GM23338 (cell line): Measurements from ENCODE around the gene FAM174C. TPM values are rescaled to one million over a fixed set of nuclear protein-coding genes. Genes with fewer than 3 reads are reported as not detected.
A peak's percentile ranks its signal among the peaks of the same experiment; 100 is the strongest.

Source experiments
- ATAC-seq: fragments of 200-7000 bp; cut with Tn5 transposase; 3 replicates; pipeline ENCODE4 v1.9.1; 2020
- DNase-seq: peaks from one replicate; pipeline ENCODE4 v3.0.0-alpha.2; 2015; ENCODE audit warnings: low spot score
- H2AFZ ChIP-seq: fragments of 200-600 bp; sonication (generic); 2 replicates; pipeline ENCODE4 v1.8.0; 2016; ENCODE audit warnings: antibody characterized with exemption, mild to moderate bottlenecking, moderate library complexity
- H3F3A ChIP-seq: fragments of 200-600 bp; sonication (generic); replicated peaks from 2 replicates; pipeline ENCODE4 v1.8.0; 2017; ENCODE audit warnings: antibody characterized with exemption, mixed run types, low read depth
- H3K27ac ChIP-seq: fragments of 200-600 bp; sonication (generic); 2 replicates; pipeline ENCODE4 v1.6.1; 2016; ENCODE audit warnings: low read depth
- H3K27me3 ChIP-seq: fragments of 200-600 bp; sonication (generic); 2 replicates; pipeline ENCODE4 v1.8.0; 2016; ENCODE audit warnings: mild to moderate bottlenecking, mixed run types, moderate library complexity; ENCODE audit not compliant: insufficient read depth
- H3K36me3 ChIP-seq: fragments of 200-600 bp; sonication (generic); 2 replicates; pipeline ENCODE4 v1.8.0; 2016; ENCODE audit warnings: mild to moderate bottlenecking; ENCODE audit not compliant: insufficient read depth
- H3K4me1 ChIP-seq: fragments of 200-600 bp; sonication (generic); 2 replicates; pipeline ENCODE4 v1.8.0; 2016; ENCODE audit warnings: mild to moderate bottlenecking, moderate library complexity; ENCODE audit not compliant: insufficient read depth
- H3K4me2 ChIP-seq: fragments of 200-600 bp; sonication (generic); 2 replicates; pipeline ENCODE4 v1.7.1; 2017; ENCODE audit warnings: mixed run types
- H3K4me3 ChIP-seq: fragments of 200-600 bp; sonication (generic); 2 replicates; pipeline ENCODE4 v1.6.1; 2016; ENCODE audit warnings: mixed run types
- H3K79me2 ChIP-seq: fragments of 200-600 bp; sonication (generic); replicated peaks from 2 replicates; pipeline ENCODE4 v1.8.0; 2017; ENCODE audit warnings: mild to moderate bottlenecking; ENCODE audit not compliant: insufficient read depth
- H3K9me2 ChIP-seq: fragments of 200-600 bp; sonication (generic); 2 replicates; pipeline ENCODE4 v1.8.0; 2017; ENCODE audit not compliant: insufficient read depth
- H4K20me1 ChIP-seq: fragments of 200-600 bp; sonication (generic); replicated peaks from 2 replicates; pipeline ENCODE4 v1.8.0; 2017; ENCODE audit warnings: mild to moderate bottlenecking; ENCODE audit not compliant: insufficient read depth
- H3K27ac Mint-ChIP-seq: 2 replicates; pipeline ENCODE4 v1.8.0; 2020; ENCODE audit warnings: inconsistent platforms, mild to moderate bottlenecking, moderate library complexity, mixed read lengths
- H3K27me3 Mint-ChIP-seq: 3 replicates; pipeline ENCODE4 v1.8.0; 2022; ENCODE audit warnings: low read depth, mild to moderate bottlenecking, moderate library complexity, mixed read lengths, inconsistent platforms; ENCODE audit not compliant: insufficient read depth, poor library complexity
- H3K36me3 Mint-ChIP-seq: 3 replicates; pipeline ENCODE4 v1.8.0; 2021; ENCODE audit warnings: low read depth, mild to moderate bottlenecking, inconsistent platforms, moderate library complexity, mixed read lengths
- H3K4me1 Mint-ChIP-seq: 3 replicates; pipeline ENCODE4 v1.8.0; 2020; ENCODE audit warnings: mild to moderate bottlenecking, inconsistent platforms, mixed read lengths
- H3K4me3 Mint-ChIP-seq: 3 replicates; pipeline ENCODE4 v1.8.0; 2021; ENCODE audit warnings: moderate library complexity, mild to moderate bottlenecking, inconsistent platforms, mixed read lengths
- H3K9me3 Mint-ChIP-seq: 3 replicates; pipeline ENCODE4 v1.8.0; 2020; ENCODE audit warnings: moderate library complexity, mild to moderate bottlenecking, inconsistent platforms, mixed read lengths
- CREB1 ChIP-seq: fragments of 250-450 bp; sonication (Bioruptor Pico); IDR thresholded peaks from 2 replicates; pipeline ENCODE4 v1.5.0; 2020; ENCODE audit warnings: low read depth, mild to moderate bottlenecking, moderate library complexity
- CTCF ChIP-seq, 2 experiments: fragments of 200-600 bp in 1 of 2; sonication (generic) in 1 of 2; conservative IDR thresholded peaks; 2 replicates each; pipeline versions ENCODE4 v1.5.1 to v1.6.1; 2016 to 2017; ENCODE audit warnings: antibody characterized with exemption in 2 of 2, low read depth in 2 of 2, mild to moderate bottlenecking in 2 of 2, moderate library complexity in 1 of 2
- EZH2 ChIP-seq: fragments of 200-600 bp; sonication (generic); IDR thresholded peaks from one replicate; pipeline ENCODE4 v1.8.0; 2017; ENCODE audit warnings: antibody characterized with exemption, mild to moderate bottlenecking, low read depth; ENCODE audit not compliant: unreplicated experiment
- JUNB ChIP-seq: IDR thresholded peaks from one replicate; pipeline ENCODE4 v1.6.1; 2016; ENCODE audit warnings: antibody characterized with exemption; ENCODE audit not compliant: unreplicated experiment
- NANOG ChIP-seq: IDR thresholded peaks from 2 replicates; pipeline ENCODE4 v1.6.1; 2016; ENCODE audit warnings: antibody characterized with exemption, borderline replicate concordance
- POLR2AphosphoS5 ChIP-seq: IDR thresholded peaks from 2 replicates; pipeline ENCODE4 v1.6.1; 2016; ENCODE audit warnings: antibody characterized with exemption, low read depth
- STAT1 ChIP-seq: IDR thresholded peaks from one replicate; pipeline ENCODE4 v1.6.1; 2016; ENCODE audit warnings: antibody characterized with exemption; ENCODE audit not compliant: unreplicated experiment
- polyA plus RNA-seq: library from polyadenylated mRNA; unstranded; fragments of >200 nt; fragmentation: Nextera tagmentation; extraction: Ambion mirVana; gene quantifications from 2 replicates; pipeline ENCODE4 v1.2.1, GENCODE V29; 2016
- total RNA-seq: library from RNA; depleted of rRNA; stranded (reverse); fragments of >200 nt; shearing (Covaris generic); gene quantifications from 2 replicates; pipeline ENCODE4 v1.2.3, GENCODE V29; 2014

Gene FAM174C
- total and polyA plus RNA-seq, 2 experiments from 2014 or later, result 60.4 to 68.0 TPM

- ATAC-seq, result peak; percentile 17
- H2AFZ ChIP-seq, result peak overlapping the region; percentile 32; the same call in 1 of the 2 replicates
- peaks cover 50% of the 10 kb centered on the region for H3K27me3 Mint-ChIP-seq
- H3K27ac Mint-ChIP-seq, result 0 out of 2 replicates have a peak overlapping the region, but pooled peaks have one; percentile 52
- TF ChIP-seq POLR2AphosphoS5 (peak; percentile 72), CREB1 (CRISPR knock-in tag) (no peak)
- peaks cover 49% of the 10 kb centered on the region for H3F3A ChIP-seq
- peaks cover 22% of the 10 kb centered on the region for H3K79me2 ChIP-seq
- H3K4me1 Mint-ChIP-seq, result peaks cover 59% of the 10 kb centered on the region
- peaks cover 10% of the 10 kb centered on the region; the same call in 1 of the 2 replicates for H3K27me3 ChIP-seq
- DNase-seq, result peak; percentile 88
- H3K9me3 Mint-ChIP-seq, result peaks cover 2% of the 10 kb centered on the region
- no peaks in the 10 kb centered on the region for H3K9me2 ChIP-seq
- H3K36me3 ChIP-seq, result peaks cover 11% of the 10 kb centered on the region
- H3K4me2 ChIP-seq, result peak overlapping the region; percentile 95
- peaks cover 54% of the 10 kb centered on the region for H3K4me1 ChIP-seq
- peaks cover 16% of the 10 kb centered on the region; the same call in 1 of the 2 replicates for H4K20me1 ChIP-seq
- H3K4me3 ChIP-seq, result peak overlapping the region; percentile 94
- no peak overlapping the region for H3K27ac ChIP-seq
- peak overlapping the region; percentile 64 for H3K4me3 Mint-ChIP-seq
- peaks cover 26% of the 10 kb centered on the region for H3K36me3 Mint-ChIP-seq
These were observed 9.0 kb upstream of the FAM174C start for GRCh38 chr19:1266129-1266915.

- no peak for TF ChIP-seq CREB1 (CRISPR knock-in tag)
- TF ChIP-seq CTCF (conservative IDR thresholded peaks at IDR 0.05; ENCODE audit: low read depth in 2 of 2), result peak; percentile 73 to 88
- peaks cover 49% of the 10 kb centered on the region for H3F3A ChIP-seq
- Mint-ChIP-seq H3K4me3 (peak overlapping the region; percentile 64), H3K4me1 (peaks cover 59% of the 10 kb centered on the region), H3K27me3 (peaks cover 49% of the 10 kb centered on the region), H3K9me3 (peaks cover 2% of the 10 kb centered on the region; the same call in 2 of the 3 replicates), H3K36me3 (peaks cover 33% of the 10 kb centered on the region), H3K27ac (no peak overlapping the region)
- ATAC-seq (peak; percentile 5), DNase-seq (peak; percentile 63)
- H2AFZ ChIP-seq, result 0 out of 2 replicates have a peak overlapping the region, but pooled peaks have one; percentile 23
- peak overlapping the region; percentile 94 for H3K4me3 ChIP-seq
- peaks cover 21% of the 10 kb centered on the region for H4K20me1 ChIP-seq
- H3K9me2 ChIP-seq, result no peaks in the 10 kb centered on the region
- peaks cover 10% of the 10 kb centered on the region; the same call in 1 of the 2 replicates for H3K27me3 ChIP-seq
- peaks cover 50% of the 10 kb centered on the region for H3K4me1 ChIP-seq
- peak overlapping the region; percentile 95 for H3K4me2 ChIP-seq
- H3K36me3 ChIP-seq, result peaks cover 15% of the 10 kb centered on the region
- H3K27ac ChIP-seq, result no peak overlapping the region
- peaks cover 28% of the 10 kb centered on the region for H3K79me2 ChIP-seq
These were observed 8.3 kb upstream of the FAM174C start for GRCh38 chr19:1266916-1267476.

- H3K36me3 Mint-ChIP-seq, result peaks cover 40% of the 10 kb centered on the region
- DNase-seq (no peak), ATAC-seq (no peak)
- no peak for TF ChIP-seq JUNB
- no peak for TF ChIP-seq NANOG
- no peak for TF ChIP-seq EZH2
- no peak for TF ChIP-seq STAT1
- TF ChIP-seq CTCF (conservative IDR thresholded peaks at IDR 0.05; ENCODE audit: low read depth in 2 of 2), result no peak
These were observed 7.7 kb upstream of the FAM174C start for GRCh38 chr19:1267477-1268225.

More at GRCh38 chr19:1267477-1268225, 7.7 kb upstream of the FAM174C start:
- peaks cover 28% of the 10 kb centered on the region for H4K20me1 ChIP-seq
- H3K4me3 ChIP-seq, result peak overlapping the region; percentile 94
- H3F3A ChIP-seq, result peaks cover 53% of the 10 kb centered on the region
- peak overlapping the region; percentile 95 for H3K4me2 ChIP-seq
- H3K36me3 ChIP-seq, result peaks cover 22% of the 10 kb centered on the region
- peaks cover 10% of the 10 kb centered on the region; the same call in 1 of the 2 replicates for H3K27me3 ChIP-seq
- H3K9me2 ChIP-seq, result no peaks in the 10 kb centered on the region
- H2AFZ ChIP-seq, result no peak overlapping the region
- H3K4me1 Mint-ChIP-seq, result peaks cover 60% of the 10 kb centered on the region
- H3K79me2 ChIP-seq, result peaks cover 34% of the 10 kb centered on the region
- H3K4me3 Mint-ChIP-seq, result peak overlapping the region; percentile 64
- peaks cover 50% of the 10 kb centered on the region for H3K27me3 Mint-ChIP-seq
- no peak overlapping the region for H3K27ac Mint-ChIP-seq
- H3K9me3 Mint-ChIP-seq, result peaks cover 2% of the 10 kb centered on the region; the same call in 2 of the 3 replicates
- no peak overlapping the region for H3K27ac ChIP-seq
- peaks cover 44% of the 10 kb centered on the region; the same call in 1 of the 2 replicates for H3K4me1 ChIP-seq
